ENCODE results near the gene PRCC.

GRCh38 chr1:156742017-156742416, 25.3 kb upstream of the PRCC start:
- TF ChIP-seq TARDBP (IDR thresholded peaks at IDR 0.05) (no peak), BHLHE40 (IDR thresholded peaks at IDR 0.05; ENCODE audit: borderline replicate concordance) (no peak), SUZ12 (IDR thresholded peaks at IDR 0.05) (no peak), ZNF384 (IDR thresholded peaks at IDR 0.05) (no peak), FOXK2 (IDR thresholded peaks at IDR 0.05) (no peak), NFRKB (IDR thresholded peaks at IDR 0.05) (no peak), PKNOX1 (IDR thresholded peaks at IDR 0.05) (no peak)
